Iris pigment epithelial cell (primary cell): Measurements from ENCODE around the gene TRABD2A.
"Not testable (repeated sequence)": the region's sequence is repeated elsewhere in the genome, so short reads cannot be mapped to it uniquely, and the experiment has no call there.

ENCODE experiments used
- DNase-seq: peaks from one replicate; pipeline ENCODE4 v3.0.0-alpha.2; 2011; ENCODE audit warnings: low read depth

The TRABD2A gene

DNA sequence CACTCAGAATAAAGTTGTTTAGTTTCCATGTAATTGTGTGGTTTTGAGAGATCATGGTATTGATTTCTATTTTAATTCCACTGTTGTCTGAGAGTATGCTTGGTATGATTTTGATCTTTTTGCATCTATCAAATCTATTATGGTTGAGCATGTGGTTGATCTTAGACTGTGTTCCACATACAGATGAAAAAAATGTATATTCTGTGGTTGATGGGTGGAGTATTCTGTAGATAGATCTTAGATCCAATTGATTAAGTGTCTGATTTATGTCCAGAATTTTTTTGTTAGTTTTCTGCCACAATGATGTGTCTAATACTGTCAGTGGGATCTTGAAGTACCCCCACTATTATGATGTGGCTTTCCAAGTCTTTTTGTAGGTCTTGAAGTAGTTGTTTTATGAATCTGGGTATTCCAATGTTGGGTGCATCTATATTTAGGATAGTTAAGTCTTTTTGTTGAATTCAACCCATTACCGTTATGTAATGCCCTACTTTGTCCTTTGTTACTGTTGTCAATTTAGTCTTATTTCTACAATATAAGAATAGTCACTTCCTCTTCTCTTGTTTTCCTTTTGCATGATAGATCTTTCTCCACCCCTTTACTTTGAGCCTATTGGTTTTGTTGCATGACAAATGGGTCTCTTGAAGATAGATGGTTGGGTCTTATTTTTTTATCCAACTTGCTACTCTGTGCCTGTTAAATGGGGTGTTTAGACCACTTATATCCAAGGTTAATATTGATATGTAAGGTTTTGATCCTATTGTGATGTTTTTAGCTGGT, 101.8 kb downstream of the TRABD2A start:
- no peak for DNase-seq

DNA sequence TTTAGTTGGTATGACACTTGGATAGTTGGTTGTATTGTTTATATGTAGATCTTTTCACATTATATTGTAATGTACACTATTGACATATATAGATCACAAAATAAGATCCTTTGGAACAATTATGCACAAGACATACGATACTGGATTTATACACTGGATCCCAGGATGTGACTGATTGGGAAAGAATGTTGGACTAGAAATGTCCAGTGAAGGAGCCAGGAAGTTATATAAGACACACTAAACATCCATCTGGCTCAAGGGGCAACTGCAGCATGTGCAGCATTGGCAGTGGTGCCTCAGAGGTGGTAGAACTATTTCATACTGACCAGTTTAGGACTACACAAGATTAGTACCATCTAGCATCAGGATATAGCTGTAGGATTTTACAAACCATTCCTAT, 104.9 kb downstream of the TRABD2A start:
- DNase-seq, result peak; percentile 14

DNA sequence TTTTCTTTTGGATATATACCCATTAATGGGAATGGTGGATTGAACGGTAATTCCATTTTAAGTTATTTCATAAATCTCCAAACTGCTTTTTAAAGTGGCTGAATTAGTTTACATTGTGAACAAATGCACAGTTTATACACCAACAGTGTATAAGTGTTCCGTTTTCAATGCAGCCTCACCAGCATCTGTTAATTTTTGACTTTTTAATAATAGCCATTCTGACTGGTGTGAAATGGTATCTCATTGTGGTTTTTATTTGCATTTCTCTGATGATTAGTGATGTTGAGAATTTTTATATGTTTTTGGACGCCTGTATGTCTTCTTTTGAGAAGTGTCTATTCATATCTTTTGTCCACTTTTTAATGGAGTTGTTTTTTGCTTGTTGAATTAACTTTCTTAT, 107.3 kb downstream of the TRABD2A start:
- not testable (repeated sequence) for DNase-seq
